GM19240 (cell line): ENCODE results near the gene ARHGAP9.
A peak's percentile ranks its signal among the peaks of the same experiment; 100 is the strongest.
"Not testable (repeated sequence)": the region's sequence is repeated elsewhere in the genome, so short reads cannot be mapped to it uniquely, and the experiment has no call there.

Source experiments
- DNase-seq: peaks from one replicate; pipeline ENCODE4 v3.0.0; 2011; ENCODE audit warnings: low spot score; ENCODE audit not compliant: insufficient read length

ARHGAP9 gene

GRCh38 chr12:57459055-57459749 is 20.5 kb downstream of the ARHGAP9 start:
- peak; percentile 75 for DNase-seq

- DNase-seq = no peak
Observed at GRCh38 chr12:57458665-57459054, 21.0 kb downstream of the ARHGAP9 start.

- no peak for DNase-seq
Observed at GRCh38 chr12:57456737-57457490, 22.8 kb downstream of the ARHGAP9 start.

- DNase-seq = no peak
Observed at GRCh38 chr12:57456145-57456700, 23.4 kb downstream of the ARHGAP9 start.

- DNase-seq = no peak
Observed at GRCh38 chr12:57455374-57456144, 24.1 kb downstream of the ARHGAP9 start.

GRCh38 chr12:57454566-57455373 is 24.9 kb downstream of the ARHGAP9 start, which contains the start of gene INHBE:
INHBE (plus strand) TSS chr12:57455307; CDS start chr12:57455537, 230 bp downstream.
- no peak for DNase-seq

- no peak for DNase-seq
Observed at GRCh38 chr12:57454213-57454565, 25.5 kb downstream of the ARHGAP9 start.

GRCh38 chr12:57452937-57453509 is 26.6 kb downstream of the ARHGAP9 start:
- DNase-seq = no peak

GRCh38 chr12:57452181-57452936 is 27.3 kb downstream of the ARHGAP9 start:
- DNase-seq = no peak

GRCh38 chr12:57451233-57451778 is 28.4 kb downstream of the ARHGAP9 start:
- DNase-seq = no peak

- DNase-seq = no peak
Observed at GRCh38 chr12:57450057-57450456, 29.6 kb downstream of the ARHGAP9 start.

- no peak for DNase-seq
Observed at GRCh38 chr12:57449375-57449774, 30.3 kb downstream of the ARHGAP9 start.

- no peak for DNase-seq
Observed at GRCh38 chr12:57448669-57449068, 31.0 kb downstream of the ARHGAP9 start.

- DNase-seq = no peak
Observed at GRCh38 chr12:57446292-57446960, 33.2 kb downstream of the ARHGAP9 start.

GRCh38 chr12:57444744-57445143 is 34.9 kb downstream of the ARHGAP9 start:
- no peak for DNase-seq

- not testable (repeated sequence) for DNase-seq
Observed at GRCh38 chr12:57444337-57444736, 35.3 kb downstream of the ARHGAP9 start.

GRCh38 chr12:57441846-57442427 is 37.7 kb downstream of the ARHGAP9 start:
- no peak for DNase-seq

- DNase-seq = not testable (repeated sequence)
Observed at GRCh38 chr12:57441393-57441792, 38.3 kb downstream of the ARHGAP9 start.
